Cortex of kidney (tissue), 1 donor: ENCODE measurements around the gene L3MBTL2.

Source experiments
- DNase-seq: peaks from one replicate; lab custom pipeline; 2025; lab: John Stamatoyannopoulos, UW

L3MBTL2 gene

GRCh38 chr22:41215409-41215808 lies 10.3 kb downstream of the L3MBTL2 start:
- no peak for DNase-seq

GRCh38 chr22:41215926-41216325 lies 10.8 kb downstream of the L3MBTL2 start:
- DNase-seq = no peak

- no peak for DNase-seq
Observed at GRCh38 chr22:41216984-41217383, 11.9 kb downstream of the L3MBTL2 start.

- no peak for DNase-seq
Observed at GRCh38 chr22:41217553-41218157, 12.5 kb downstream of the L3MBTL2 start.

GRCh38 chr22:41222846-41223507 lies 17.9 kb downstream of the L3MBTL2 start:
- no peak for DNase-seq

DNA sequence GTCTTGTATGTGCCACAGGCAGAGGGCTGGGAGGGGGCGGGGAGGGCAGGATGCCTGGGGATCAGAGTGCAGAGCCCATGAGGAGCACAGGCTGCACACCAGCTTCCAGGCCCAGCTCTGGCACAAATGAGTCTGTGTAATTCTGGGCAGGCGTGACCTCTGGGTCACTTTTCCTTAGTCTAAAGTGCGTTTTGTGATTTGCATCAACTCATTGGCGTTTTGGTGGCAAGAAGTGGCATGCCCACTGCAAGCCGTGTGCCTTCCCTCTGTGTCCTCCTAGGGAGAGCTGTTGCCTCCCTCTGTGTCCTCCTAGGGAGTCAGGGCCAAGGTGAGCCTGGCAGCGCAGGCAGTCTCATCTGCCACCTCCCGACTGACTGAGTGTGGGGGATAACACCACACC lies 18.4 kb downstream of the L3MBTL2 start:
- no peak for DNase-seq

- DNase-seq = no peak
Observed at GRCh38 chr22:41226723-41227655, 21.9 kb downstream of the L3MBTL2 start.

DNA sequence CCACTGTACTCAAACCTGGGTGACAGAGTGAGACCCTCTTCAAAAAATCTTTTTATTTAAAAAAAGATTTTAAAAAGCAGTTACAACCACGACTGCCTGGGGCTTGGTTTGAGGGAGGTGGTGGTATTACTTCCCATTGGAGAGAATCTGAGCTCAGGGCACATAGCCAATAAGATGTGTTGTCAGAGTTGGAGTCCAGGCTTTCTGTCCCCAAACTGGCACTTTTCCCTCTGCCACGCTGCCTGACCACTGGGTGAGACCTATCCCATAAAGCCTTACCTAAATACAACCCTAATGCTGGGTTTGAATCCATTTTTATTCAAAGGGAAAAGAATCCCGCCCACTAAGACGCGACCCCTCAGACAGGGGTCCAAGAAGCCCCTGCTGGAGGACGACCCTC lies 24.1 kb downstream of the L3MBTL2 start:
- DNase-seq = no peak

GRCh38 chr22:41229730-41230400 lies 24.8 kb downstream of the L3MBTL2 start:
- no peak for DNase-seq

GRCh38 chr22:41230401-41230785 lies 25.3 kb downstream of the L3MBTL2 start:
- no peak for DNase-seq

- no peak for DNase-seq
Observed at GRCh38 chr22:41231369-41231768, 26.3 kb downstream of the L3MBTL2 start.

DNA sequence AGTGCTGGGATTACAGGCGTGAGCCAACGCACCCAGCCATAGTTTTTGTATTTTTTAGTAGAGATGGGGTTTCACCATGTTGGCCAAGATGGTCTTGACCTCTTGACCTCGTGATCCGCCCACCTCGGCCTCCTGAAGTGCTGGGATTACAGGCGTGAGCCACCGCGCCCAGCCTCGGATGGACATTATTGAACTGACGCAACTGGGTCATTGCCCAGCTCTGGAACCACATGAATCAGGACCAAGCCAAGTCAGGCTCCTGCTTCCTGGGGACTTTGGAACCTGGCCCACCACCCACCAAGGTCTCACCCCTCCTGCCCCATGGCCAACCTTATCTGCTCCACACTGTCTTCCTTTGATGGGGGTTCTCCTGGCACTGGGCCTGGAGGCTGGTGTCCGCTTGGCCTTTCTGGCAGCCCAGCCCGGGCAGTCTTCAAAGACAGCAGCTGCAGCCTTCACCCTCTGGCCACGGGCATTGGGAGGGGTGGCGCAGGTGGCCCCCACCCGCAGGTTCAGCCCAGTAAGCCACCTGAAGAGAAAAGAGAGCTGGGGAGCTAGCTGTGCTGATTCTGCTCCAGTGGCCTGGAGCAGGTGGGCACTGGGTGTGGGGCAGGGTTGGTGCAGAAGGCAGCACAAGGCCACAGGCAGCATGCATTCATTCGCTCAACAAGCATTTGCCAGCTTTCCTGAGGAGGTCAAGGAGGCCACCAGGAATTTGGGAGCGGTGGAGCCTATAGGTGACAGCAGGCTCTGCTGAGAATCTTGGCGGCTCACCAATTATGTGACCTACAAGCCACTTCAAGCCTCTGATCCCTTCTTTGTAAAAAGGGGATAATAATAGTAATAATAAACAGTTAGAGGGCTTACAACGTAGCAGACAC lies 29.9 kb downstream of the L3MBTL2 start:
- DNase-seq = no peak

- DNase-seq = no peak
Observed at GRCh38 chr22:41237036-41237706, 32.1 kb downstream of the L3MBTL2 start.

DNA sequence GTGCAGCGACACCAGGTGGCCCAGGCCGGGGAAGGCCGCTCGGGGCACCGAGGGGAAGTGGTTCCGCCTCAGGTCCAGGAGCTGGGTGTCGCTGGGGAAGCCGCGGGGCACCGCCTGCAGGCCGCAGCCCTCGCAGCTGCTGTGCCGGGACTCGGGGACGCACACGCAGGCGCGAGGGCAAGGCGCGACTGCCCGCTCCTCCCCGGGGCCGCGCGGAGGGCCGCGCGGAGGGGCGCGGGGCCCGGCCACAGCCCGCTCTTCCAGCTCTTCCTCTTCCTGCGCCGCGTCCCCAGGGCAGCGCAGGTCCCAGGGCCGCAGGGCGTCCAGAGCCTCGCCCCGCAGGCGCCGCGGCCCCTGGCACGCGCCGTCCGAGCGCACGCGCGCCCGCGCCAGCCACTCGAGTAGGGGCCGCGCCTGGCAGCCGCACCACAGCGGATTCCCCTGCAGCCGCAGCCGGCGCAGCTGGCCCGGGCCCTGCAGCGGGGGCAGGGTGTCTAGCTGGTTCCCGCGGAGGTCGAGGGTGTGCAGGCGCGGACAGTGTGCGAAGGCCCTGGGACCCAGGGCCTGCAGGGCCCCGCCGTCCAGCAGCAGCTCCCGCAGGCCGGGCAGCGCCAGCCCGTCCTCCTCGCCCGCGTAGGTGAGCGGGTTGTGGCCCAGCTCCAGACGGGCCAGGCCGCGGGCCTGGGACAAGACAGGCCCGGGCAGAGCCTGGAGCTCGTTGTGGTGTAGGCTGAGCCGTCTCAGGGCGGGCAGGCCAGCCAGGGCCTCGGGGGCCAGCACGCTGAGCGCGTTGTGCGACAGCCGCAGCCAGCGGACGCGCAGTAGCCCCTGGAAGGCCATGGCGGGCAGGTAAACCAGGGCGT lies 32.8 kb downstream of the L3MBTL2 start:
- no peak for DNase-seq

DNA sequence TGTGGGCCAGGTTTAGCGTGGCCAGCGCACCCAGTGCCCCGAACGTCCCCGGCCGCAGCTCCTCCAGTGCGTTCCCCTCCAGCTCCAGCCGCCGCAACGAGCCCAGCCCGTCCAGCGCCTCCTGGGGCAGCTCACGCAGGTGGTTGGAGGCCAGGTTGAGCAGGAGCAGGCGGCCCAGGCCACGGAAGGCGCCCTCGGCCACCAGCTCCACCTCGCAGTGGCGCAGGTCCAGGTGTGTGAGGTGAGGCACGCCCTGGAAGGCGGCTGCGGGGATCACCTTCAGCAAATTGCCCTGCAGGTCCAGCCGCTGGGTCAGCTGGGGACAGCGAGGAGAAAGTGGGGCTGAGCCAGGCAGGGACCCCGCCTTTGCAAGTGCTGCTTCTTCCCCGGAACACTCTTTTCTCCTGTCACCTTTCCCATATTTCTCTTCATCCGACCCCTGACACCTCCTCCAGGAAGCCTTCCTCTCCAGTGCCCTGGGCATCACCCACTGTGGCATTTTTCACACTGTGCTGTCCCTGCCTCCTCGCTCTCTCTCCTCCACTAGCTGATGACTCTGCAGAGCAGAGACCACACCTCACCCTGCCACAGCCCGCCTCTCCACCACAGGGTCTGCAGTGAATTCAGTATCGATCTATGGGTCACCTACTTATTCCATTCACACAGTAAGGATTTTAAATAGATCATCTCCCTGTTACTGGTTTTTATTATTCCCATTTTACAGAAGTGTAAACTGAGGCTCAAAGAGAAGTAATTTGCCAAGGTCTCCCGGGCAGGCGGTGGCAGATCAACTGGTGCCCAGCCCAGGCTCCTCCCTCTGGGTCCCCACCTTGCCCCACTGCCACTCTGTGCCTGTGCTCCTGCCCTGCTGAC lies 33.7 kb downstream of the L3MBTL2 start:
- DNase-seq = no peak

GRCh38 chr22:41239443-41240128 lies 34.5 kb downstream of the L3MBTL2 start:
- DNase-seq = no peak

DNA sequence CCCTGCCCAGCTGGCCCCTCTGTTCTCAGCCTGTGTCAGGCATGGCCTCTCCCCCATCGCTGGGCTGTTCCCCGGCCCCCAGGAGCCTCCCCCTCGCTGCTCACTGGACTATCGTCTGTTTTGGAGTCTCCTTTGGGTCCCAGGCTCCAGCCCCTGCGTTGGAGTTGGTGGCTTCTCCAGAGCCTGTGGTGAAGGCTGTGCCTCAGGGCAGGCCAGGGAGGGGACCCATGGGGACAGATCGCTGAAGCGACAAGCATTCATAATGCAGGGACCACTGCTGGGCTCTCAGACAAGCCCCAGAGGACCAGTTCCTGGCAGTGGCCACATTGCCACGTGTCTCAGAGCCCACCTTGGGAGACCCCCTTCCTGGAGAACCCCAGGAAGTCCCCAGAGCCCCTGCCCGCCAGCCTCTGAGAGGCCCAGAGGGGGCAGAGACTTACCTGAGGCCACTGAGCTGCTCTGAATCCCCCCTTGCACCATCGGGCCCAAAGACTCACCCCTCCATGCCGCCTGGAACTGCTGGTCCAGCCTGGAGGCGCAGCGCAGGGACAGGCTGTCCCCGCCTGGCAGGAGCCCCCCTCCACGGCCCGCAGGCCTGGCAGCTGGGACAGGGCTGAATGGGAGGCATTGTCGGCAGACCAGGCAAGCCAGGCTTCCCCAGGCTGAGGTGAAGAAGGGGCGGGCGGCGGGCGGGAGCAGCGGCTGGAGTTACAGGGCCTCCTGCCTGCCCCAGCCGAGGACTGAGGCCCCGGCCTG lies 35.4 kb downstream of the L3MBTL2 start, which contains the start of gene CHADL:
CHADL (minus strand) TSS at position 555 of the 756 bp plus-strand sequence; CDS start at position 505, 50 bp downstream.
- no peak for DNase-seq
